ENCODE data around the gene ARHGEF19.
"Not testable (repeated sequence)": the region's sequence is repeated elsewhere in the genome, so short reads cannot be mapped to it uniquely, and the experiment has no call there.

Gene ARHGEF19

DNA sequence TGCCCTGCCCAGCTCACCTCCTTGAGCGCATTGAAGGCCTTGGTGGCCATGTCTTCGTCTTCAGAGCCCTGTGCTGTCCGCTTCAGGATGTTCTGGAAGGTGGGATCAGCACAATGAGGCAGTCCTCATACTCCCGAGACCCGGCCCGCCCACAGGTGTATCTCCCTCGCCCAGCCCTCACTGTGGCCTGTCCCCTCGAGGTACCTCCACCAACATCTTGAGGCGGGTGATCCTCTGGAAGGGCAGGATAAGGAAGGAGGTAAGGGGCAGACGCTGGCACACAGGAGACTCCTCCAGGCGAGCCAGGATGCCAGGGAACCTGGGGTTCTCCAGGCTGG is 7.1 kb downstream of the ARHGEF19 start:
- DNase-seq (ENCODE audit: low read depth in 2 of 2), result no peak

DNA sequence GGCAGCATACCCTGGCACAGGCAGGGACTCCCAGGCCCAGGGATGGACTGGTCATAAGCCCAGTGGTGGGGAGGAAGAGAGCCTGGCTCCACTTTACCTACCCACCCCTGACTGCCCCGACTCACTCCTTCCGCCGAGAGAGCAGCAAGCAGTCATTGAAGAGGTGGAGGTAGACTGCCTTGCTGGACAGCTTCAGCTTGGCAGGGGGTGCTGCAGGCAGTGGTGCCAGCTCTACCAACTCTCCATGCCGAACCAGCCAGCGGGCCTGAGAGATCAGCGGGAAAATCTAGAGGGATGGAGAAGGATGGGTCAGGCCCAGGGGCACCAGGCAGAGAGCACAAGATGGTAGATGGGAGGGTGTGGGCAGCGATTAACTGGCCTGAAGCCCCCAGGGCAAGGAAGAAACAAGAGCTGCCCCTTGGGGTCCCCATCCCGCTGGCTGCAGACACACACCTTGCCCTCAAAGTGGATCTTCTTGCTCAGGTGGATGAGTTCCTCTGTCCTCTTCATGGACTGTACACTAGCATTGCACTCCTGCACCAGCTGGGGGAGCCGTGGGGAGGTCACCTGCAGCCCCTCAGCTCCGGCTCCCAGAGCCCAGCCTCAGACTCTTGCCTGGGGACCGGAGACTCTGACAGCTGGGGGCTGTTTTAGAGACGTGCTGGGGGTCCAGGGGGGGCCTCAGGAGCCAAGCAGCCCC is 7.7 kb downstream of the ARHGEF19 start:
- peak in 1 of 2 donors; percentile 22 for DNase-seq (ENCODE audit: low read depth in 2 of 2)

DNA sequence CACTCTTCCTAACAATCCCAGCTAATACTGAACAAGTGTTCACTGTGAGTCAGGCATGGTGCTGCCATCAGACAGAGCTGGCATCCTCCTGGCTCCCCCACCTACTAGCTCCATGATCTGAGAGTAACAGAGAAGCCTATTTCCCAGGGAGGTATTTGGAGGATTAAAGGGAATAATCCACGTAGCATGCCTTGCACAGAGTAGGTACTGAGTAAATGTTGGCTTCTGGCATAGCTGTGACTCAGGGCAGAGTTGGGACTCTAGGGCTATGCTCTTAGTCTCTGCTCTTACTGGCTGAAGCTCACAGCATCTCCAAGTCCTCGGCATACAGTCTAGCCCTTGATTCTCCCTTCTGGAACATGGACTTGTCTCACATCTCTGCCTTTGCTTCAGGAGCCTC is 8.2 kb downstream of the ARHGEF19 start:
- no peak for DNase-seq (ENCODE audit: low read depth in 2 of 2)

DNA sequence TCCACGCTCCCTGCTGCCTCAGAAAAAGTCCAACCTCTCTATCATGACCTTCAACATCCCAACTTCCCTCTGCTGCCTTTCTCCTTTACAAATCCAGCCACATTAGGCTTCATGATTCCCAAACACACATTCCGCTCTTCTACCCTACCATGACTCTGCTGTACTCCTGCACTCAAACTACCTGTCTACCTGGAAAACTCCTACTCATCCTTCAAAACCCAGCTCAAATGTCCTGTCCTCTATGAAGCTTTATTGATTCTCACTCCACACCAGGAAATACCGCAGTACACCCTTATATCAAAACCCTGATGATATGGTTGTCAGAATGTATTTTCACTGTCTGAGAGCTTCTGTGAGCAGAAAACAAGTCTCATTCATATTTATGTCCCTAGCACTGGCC is 8.9 kb downstream of the ARHGEF19 start:
- DNase-seq (ENCODE audit: low read depth in 2 of 2), result no peak

DNA sequence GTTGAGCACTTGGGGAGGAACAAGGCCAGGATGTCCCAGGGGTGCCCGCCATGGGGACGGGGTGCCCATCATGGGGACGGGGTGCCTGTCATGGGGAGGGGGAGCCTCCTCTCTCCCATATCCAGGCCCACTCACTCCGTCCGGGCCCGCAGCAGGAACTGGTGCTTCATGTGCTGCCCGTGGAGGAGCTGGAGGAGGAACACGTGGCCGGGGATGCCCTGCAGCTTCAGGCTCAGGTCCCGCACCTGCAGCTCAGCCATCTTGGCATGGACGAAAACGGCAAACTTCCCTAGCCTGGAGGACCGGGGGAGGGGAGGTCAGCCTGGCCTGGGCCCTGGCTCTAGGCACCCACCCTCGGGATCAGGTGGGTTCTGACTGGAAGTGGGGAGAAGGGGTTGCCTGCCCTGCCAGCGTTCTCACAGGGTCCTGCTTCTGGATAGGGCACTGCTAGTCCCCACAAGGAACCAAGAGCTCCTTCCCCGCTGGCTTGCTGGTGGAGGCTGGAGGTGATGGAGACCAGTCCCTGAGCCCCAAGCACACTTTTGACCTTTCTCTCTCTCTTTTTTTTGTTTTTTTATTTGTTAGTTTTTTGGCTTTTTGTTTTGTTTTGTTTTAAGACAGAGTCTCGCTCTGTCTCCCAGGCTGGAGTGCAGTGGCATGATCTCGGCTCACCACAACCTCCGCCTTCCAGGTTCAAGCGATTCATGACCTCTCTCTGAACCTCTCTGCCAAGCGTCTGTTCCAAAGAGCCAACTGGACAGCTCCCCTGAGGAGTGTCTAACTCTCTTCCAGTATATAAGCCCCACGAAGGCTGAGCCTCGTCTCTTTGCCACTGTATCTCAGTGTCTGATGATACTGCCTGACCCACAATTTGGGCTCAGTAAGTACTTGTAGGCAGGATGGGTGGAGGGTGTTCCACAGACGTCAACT is 9.9 kb downstream of the ARHGEF19 start:
- DNase-seq (ENCODE audit: low read depth in 2 of 2), result no peak

DNA sequence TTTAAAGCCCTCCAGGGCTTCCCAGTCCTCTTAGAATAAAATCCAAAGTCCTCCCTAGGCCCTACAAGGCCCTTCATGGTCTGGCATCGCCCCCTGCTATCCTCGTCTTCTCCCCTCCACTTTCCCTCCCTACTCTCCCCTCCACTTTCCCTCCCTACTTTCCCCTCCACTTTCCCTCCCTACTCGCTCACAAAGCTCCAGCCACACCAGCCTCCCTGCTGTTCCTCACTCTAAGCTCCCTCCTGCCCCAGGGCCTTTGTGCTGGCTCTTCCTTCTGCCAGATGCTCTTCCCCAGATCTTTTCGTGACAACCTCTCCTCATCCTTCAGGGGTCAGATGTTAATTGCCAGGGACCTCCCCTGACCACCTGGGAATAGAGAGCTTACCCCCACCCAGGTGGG is 12.8 kb downstream of the ARHGEF19 start:
- DNase-seq (ENCODE audit: low read depth in 2 of 2), result no peak

DNA sequence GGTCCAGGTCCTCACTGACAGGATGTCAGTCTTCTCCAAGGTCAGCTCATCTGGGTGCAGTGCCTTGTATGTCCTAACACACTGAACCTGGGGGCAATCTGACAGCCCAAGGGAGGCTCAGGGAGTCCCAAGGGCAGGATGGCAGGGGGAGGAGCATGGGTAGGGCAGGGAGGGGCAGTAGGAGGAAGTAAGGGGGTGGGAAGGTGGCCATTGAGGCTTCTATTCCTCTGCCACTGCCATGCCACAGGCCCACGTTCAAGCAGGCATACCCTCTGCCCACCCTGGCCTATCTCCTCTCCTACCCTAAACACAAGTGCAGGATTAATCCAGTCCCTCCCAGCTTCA is 13.3 kb downstream of the ARHGEF19 start:
- no peak for DNase-seq (ENCODE audit: low read depth in 2 of 2)

DNA sequence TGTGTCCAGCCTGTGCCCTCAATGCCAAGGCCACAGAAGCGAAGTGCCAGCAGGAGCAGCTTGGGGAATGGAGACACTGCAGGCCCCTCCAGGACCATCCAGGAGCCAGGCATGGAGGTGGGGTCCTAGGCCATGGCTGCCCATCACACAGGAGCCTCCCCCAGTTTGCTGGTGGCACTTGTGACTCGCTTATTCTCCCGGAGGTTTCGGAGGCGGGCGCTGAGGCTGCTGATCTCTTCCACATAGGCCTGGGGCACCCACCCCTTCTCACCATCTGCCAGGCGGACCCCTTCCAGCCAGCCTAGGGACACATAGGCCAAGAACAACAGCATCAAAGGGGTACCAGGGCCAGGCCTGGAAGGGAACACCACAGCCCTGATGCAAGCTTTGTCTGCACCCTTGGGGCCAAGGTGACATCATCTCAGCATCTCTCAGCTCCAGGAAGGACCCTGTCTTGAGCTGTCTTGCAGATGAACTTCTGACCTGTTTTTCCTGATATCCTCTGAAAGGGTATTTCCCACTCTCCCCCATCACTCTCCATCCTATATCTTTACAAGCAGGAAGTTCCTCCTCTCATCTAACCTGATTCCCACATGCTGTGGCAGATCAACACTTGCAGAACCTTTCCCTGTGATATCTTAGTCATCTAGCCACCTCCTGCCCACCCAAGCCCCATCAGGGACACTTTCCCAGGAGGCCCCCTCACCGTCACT is 13.9 kb downstream of the ARHGEF19 start:
- DNase-seq (ENCODE audit: low read depth in 2 of 2), result no peak

DNA sequence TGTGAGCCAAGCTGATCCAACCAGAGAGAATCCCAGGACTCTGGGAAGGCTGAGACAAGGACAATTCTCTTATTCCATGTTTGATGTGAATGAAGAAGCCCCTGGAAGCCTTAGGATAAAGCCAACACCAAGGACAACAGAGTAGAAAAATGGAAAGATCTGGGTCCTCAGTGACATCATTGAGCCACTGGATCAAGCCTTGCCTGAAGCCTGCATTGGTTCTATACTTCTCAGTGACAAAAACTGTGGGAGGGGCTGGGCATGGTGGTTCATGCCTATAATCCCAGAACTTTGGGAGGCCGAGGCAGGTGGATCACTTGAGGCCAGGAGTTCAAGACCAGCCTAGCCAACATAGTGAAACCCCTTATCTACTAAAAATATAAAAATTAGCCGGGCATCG is 15.6 kb downstream of the ARHGEF19 start:
- DNase-seq (ENCODE audit: low read depth in 2 of 2), result no peak

DNA sequence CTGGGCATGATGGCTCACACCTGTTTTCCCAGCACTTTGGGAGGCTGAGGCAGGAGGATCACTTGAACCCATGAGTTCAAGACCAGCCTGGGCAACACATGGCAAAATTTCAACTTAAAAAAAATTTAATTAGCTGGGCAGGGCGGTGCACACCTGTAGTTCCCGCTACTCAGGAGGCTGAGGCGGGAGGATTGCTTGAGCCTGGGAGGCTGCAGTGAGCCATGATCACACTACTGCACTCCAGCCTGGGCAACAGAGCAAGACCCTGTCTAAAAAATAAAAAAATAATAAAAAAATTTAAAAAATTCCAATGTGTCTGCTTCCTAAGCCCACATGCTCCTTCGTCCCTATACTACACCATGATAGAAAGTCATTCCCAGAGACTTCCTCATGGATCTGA is 16.3 kb downstream of the ARHGEF19 start:
- not testable (repeated sequence) for DNase-seq (ENCODE audit: low read depth in 2 of 2)

DNA sequence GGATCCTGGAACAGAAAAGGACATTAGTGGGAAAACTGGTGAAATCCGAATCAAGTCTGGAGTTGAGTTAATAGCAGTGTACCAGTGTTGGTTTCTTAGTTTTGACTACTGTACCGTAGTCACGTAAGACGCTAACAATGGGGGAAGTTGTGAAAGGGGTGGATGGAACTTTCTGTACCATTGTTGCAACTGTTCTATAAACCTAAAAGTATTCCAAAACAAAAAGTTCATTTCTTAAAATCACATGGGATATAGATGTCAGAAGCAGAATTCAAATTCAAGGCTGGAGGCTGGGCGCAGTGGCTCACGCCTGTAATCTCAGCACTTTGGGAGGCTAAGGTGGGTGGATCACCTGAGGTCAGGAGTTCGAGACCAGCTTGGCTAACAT is 16.9 kb downstream of the ARHGEF19 start:
- no peak for DNase-seq (ENCODE audit: low read depth in 2 of 2)

DNA sequence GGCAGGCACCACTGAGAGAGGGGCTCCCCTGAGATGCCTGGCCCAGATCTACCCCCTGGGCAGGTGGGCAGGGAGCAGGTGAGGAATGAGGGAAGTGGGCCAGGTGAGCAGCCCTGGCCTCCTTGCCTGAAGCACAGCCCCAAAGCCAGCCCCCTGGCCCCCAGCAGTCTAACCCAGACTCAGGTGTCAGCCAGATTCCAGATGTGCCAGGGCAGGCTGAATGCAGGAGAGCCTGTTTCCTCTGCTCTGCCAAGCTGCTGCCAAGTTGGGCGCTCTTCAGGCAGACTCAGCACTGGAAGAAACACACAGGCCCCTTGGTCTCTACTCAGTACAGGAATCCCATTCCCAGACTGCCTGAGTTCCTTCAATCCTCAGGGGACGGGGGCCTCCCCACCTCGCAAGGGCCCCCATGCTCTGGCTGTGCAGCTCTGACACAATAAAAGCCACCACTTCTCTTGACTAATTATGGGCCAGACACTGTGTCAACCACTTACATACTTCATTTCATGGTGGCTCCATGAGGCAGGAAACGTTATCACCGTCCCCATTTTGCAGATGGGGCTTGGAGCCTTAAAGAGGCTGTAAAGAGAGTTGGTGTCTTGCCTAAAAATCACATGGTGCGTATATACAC is 20.4 kb downstream of the ARHGEF19 start:
- no peak for DNase-seq (ENCODE audit: low read depth in 2 of 2)

DNA sequence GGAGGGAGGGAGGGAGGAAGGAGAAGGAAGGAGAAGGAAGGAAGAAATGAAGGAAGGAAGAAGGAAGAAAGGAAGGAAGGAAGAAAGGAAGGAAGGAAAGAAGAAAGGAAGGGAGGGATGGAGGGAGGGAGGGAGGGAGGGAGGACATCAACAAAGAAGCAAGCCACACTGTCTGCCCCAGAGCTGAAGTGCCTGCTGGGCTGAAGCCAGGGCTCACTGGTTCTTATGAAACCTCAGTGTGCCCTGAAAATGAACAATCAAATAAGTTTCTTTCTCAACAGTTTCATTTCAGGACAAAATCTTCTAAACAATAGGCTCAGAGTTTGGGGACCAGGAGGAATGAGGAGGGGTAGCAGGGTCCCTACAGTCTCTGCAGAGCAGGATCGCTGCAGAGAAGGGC is 21.1 kb downstream of the ARHGEF19 start:
- DNase-seq (ENCODE audit: low read depth in 2 of 2), result no peak

DNA sequence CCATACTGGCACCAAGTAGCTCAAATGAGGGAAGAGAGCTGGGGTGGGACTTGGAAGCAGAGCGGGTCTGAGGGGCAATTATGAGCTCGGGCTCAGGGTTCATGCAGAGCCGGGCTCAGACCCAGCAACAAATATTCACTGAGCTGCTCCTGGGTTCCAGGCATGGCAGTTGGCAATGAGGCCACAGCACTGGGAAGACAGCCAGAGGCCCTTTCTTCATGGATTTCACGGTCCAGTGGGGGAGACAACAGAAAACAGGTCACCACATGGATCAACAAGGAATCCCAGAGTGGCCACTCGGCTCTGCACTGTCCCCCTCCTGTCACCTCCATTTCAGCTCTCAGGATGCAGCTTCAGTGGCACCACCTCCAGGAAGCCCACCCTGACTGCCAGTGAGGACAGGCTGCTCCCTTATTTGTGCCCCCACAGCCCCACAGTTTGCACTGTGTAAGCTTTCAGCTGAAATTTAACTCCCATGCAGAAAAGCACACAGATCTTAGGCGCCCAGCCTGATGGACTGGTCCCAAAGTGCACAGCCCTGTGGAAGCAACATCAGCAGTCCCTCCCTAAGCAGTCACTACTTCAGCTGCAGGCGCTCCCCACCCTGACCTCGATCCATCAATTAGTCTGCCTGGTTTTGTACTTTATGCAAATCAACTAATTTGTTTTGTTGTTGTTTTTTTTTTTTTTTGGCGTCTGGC is 22.4 kb downstream of the ARHGEF19 start:
- DNase-seq (ENCODE audit: low read depth in 2 of 2), result no peak

DNA sequence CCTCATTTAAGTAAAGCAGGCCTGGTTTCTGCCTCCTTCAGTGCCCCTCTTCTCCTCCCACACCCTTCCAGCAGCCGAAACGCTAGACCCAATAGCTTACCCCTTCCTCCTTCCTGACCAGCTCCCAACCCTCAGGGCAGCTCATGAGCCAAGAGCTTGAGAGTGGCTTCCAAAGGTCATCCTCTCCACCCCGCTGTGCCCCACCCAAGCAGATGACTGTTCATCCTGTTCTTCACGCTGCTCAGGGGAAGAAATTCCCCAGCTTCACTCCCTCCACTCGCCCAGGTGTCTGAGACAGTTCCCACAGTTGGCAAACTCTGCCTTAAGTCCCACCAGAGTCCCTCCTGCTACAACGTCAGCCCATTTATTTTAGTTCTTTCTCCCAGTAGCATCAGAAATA is 23.4 kb downstream of the ARHGEF19 start:
- DNase-seq (ENCODE audit: low read depth in 2 of 2), result no peak

DNA sequence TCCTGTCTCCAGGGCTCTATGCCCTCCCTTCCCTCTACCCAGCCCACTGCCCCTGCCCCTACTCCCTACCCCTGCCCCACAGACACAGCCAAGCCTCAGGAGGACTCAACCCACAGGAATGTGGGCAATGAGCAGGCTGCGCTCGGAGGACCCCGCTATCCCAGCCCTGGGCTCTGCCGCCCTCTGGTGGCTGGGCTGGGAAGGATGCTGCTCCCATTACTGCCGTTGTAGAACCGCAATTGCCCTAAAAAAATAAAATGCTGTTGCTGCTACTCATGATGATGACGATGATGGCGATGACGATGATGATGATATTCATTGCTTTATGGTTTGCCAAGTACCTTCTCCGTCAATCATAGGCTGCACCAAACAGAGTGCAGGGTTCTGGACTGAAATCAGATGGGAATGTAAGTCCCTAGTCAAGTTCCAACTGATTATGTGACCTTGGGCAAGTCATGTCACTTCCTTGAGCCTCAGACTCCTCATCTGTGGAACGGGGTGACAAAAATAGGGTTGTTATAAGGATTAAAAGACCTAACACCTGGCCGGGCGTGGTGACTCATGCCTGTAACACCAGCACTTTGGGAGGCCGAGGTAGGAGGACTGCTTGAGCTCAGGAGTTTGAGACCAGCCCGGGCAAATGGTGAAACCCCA is 24.6 kb downstream of the ARHGEF19 start:
- DNase-seq (ENCODE audit: low read depth in 2 of 2), result peak; percentile 54 to 57

DNA sequence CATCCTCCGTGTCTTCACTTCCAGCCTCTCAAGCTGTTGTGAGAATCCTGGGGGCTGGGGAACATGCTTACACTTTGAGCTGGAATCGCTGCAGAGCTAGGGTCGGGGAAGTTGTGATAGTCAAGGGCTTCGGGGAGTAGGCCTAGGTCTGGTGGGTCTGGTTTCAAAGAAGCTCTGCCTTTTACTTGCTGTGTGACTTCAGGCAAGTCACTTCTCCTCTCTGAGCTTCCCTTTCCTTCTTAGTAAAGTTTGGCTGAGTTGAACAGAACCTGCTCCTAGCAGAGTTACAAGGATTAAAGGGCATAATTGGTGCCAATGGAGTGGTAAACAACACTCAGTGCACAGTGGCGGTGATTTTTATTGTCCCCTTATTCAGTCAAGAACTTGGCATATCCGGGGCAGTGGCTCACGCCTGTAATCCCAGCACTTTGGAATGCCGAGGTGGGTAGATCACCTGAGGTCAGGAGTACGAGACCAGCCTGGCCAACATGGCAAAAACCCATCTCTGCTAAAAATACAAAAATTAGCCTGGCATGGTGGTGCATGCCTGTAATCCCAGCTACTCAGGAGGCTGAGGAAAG is 25.7 kb downstream of the ARHGEF19 start:
- DNase-seq (ENCODE audit: low read depth in 2 of 2), result no peak

DNA sequence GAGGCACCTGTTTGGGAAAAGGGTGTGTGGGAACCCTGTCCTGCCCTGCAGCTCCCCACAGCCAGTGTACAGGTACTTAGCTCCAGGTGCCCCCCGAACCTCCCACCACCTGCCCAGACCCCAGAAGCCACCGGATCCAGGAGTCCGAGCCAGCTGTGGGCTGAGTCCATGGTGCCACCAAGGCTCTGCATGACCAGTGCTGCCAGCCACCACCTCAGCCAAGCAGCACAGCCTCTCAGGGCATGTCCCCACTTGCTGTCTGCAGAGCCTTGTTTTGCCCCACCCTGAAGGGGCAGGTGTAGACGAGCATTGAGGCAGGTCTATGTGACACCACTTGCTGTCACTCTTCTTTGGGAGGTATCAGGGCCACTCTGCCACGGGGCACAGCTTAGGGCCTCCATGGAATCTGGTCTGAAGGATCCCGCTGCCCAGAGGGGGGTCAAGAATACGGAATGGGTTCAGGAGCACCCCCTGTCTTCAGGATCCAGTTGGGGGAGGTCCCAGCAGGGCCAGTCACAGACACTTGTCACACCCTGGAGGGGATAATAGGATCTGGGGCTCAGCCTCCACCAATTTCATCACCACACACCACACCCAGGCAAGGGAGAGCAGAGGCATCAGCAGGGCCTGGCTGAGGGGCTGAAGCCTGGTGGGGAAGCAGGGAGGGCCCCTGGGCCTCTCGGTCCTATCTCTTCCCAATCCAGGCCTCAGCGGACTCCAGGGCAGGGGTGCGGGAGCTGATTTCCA is 27.7 kb downstream of the ARHGEF19 start:
- DNase-seq (ENCODE audit: low read depth in 2 of 2), result no peak

DNA sequence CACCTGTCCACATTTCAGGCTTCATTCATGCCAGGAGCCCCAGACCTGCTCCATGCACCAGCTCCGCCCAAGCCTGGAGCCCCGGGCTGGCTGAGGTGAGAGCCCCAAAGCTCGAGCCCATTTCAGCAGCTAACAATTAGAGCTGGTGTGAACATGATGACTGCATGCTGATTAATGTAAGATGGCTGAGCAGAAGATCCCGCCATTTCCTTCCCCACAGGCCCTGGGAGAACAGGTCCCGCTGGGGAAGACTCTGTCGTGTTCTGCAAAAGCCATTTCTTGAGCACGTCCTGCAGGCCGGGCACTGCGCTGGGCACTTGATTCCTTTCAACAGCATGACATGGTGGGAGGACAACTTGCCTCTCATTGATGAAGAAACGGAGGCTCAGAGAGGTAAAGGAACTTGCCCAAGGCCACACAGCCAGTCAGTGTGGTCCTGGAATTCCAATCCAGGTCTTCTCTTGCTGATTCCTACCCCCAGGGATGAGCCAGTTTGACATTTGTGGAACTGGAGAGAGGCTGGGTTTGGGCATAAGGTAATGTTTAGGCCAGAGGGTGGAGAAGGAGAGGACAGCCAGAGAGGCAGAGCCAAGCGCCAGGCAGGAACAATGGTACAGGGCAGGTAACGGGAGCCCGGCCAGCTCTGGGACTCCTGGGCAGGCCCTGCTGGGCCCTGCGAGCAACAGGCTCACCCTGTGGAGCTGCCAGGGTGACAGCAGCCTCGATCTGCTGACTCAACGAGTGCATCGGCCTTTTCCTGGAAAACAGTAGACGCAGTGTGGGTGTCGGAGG is 28.5 kb downstream of the ARHGEF19 start:
- DNase-seq (ENCODE audit: low read depth in 2 of 2), result no peak

Data from stimulated activated CD8-positive, alpha-beta memory T cell treated with anti-CD3 and anti-CD28 coated beads, Interleukin-7, amount 100 ng/mL, for 1 hour (primary cell).